HG03354 (cell line): ENCODE measurements around the gene SLC15A1.
"Not testable (repeated sequence)": the region's sequence is repeated elsewhere in the genome, so short reads cannot be mapped to it uniquely, and the experiment has no call there.

Experiments
- ATAC-seq: cut with Tn5 transposase; IDR thresholded peaks from one replicate; pipeline ENCODE4 v1.9.1; 2021; ENCODE audit warnings: mild to moderate bottlenecking; ENCODE audit not compliant: unreplicated experiment, poor library complexity, severe bottlenecking

Gene SLC15A1

DNA sequence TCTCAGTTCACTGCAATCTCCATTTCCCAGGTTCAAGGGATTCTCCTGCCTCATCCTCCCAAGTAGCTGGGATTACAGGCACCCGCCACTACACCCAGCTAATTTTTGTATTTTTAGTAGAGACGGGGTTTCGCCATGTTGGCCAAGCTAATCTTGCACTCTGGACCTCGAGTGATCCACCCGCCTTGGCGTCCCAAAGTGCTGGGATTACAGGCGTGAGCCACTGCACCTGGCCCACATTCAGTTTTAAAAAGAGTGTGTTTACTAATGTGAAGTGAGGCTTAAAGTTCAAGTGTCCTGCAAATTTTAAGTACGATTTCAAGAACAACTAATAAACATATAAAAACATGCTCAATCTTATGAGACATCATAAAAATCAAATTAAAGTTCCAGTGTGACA is 114.1 kb downstream of the SLC15A1 start:
- ATAC-seq, result not testable (repeated sequence)
